Breast epithelium (tissue), 3 donors: ENCODE measurements around the gene RHEX.

Experiments used
- CTCF ChIP-seq, 3 donors: fragments of 450-650 bp; IDR thresholded peaks; one replicate each; pipeline ENCODE4 v1.5.1; 2016 to 2017; ENCODE audit warnings: antibody characterized with exemption in 3 of 3, mild to moderate bottlenecking in 3 of 3, moderate library complexity in 3 of 3
- POLR2A ChIP-seq: fragments of 450-650 bp; IDR thresholded peaks from one replicate; pipeline ENCODE4 v1.6.1; 2016; ENCODE audit warnings: antibody characterized with exemption, mild to moderate bottlenecking, moderate library complexity
- POLR2AphosphoS5 ChIP-seq, 3 donors: sonication (generic); formaldehyde crosslinking; IDR thresholded peaks; one replicate each; pipeline ENCODE4 v1.6.1; 2017; ENCODE audit warnings: antibody characterized with exemption in 3 of 3

- TF ChIP-seq CTCF (IDR thresholded peaks at IDR 0.05), result no peak
- TF ChIP-seq POLR2AphosphoS5 (IDR thresholded peaks at IDR 0.05), result no peak
- TF ChIP-seq POLR2A, result no peak
Measured at GRCh38 chr1:206074839-206075238, 21.9 kb downstream of the RHEX start.
